ENCODE data around the gene CXorf65. TPM values are rescaled to one million over a fixed set of nuclear protein-coding genes. Genes with fewer than 3 reads are reported as not detected.
A peak's percentile ranks its signal among the peaks of the same experiment; 100 is the strongest.

CXorf65 gene
- 10 to 100 TPM in 1 of 2 experiments, 1 to 10 TPM in 1; 9.5 to 11.0 TPM for total RNA-seq
- polyA plus RNA-seq = 4.9 TPM

GRCh38 chrX:71106427-71106826, at the start of gene CXorf65:
Gene CXorf65 (minus strand): TSS chrX:71106740. CDS start chrX:71106556, 184 bp downstream.
- Histone ChIP-seq H3K4me1 (ENCODE audit: insufficient read depth, low read length) (peaks cover 73% of the 10 kb centered on the region), H3K27me3 (ENCODE audit: insufficient read depth, low read length, poor library complexity, severe bottlenecking) (no peaks in the 10 kb centered on the region), H3K4me3 (ENCODE audit: low read length) (peak within 1 kb of the TSS; percentile 99), H3K9me3 (ENCODE audit: low read length) (no peaks in the 10 kb centered on the region), H3K27ac (ENCODE audit: low read depth, low read length) (peak within 1 kb of the TSS; percentile 33), H3K36me3 (ENCODE audit: insufficient read depth, low read length) (peaks cover 30% of the 10 kb centered on the region)
- CTCF ChIA-PET = no interaction called here
- H3K9me3 Mint-ChIP-seq = no peaks in the 10 kb centered on the region
- no peak for DNase-seq
- H3K27me3 Mint-ChIP-seq = peaks cover 0 to 3% of the 10 kb centered on the region in 2 donors
- H3K36me3 Mint-ChIP-seq = peaks cover 15 to 56% (median 29%) of the 10 kb centered on the region in 3 donors
- peak within 1 kb of the TSS; percentile 92 to 100 (median 98) for H3K27ac Mint-ChIP-seq
- POLR2A ChIA-PET = interaction anchor here (1.1 to 2.4 kb wide), 2 partner anchors 10 to 12 kb away, joined by 6 to 12 read pairs; partner anchors contain the start of gene MED12
- H3K4me1 Mint-ChIP-seq = peaks cover 72 to 91% (median 89%) of the 10 kb centered on the region in 3 donors
- peak within 1 kb of the TSS; percentile 89 to 98 (median 96) for H3K4me3 Mint-ChIP-seq

- POLR2A ChIA-PET = no interaction called here
- H3K4me3 ChIP-seq (ENCODE audit: low read length) = no peak overlapping the region
Observed at GRCh38 chrX:71154641-71155040, 48.1 kb upstream of the CXorf65 start.

GRCh38 chrX:71154196-71154595, 47.7 kb upstream of the CXorf65 start:
- POLR2A ChIA-PET = no interaction called here
- peaks cover 2 to 10% (median 7%) of the 10 kb centered on the region in 3 donors for H3K4me1 Mint-ChIP-seq
- Histone ChIP-seq H3K4me3 (ENCODE audit: low read length) (no peak overlapping the region), H3K36me3 (ENCODE audit: insufficient read depth, low read length) (no peaks in the 10 kb centered on the region), H3K4me1 (ENCODE audit: insufficient read depth, low read length) (no peaks in the 10 kb centered on the region), H3K27ac (ENCODE audit: low read depth, low read length) (no peak overlapping the region), H3K27me3 (ENCODE audit: insufficient read depth, low read length, poor library complexity, severe bottlenecking) (no peaks in the 10 kb centered on the region), H3K9me3 (ENCODE audit: low read length) (no peaks in the 10 kb centered on the region)
- H3K27ac Mint-ChIP-seq = peak overlapping the region in 1 of 8 donors; percentile 13
- no peaks in the 10 kb centered on the region for H3K9me3 Mint-ChIP-seq
- H3K27me3 Mint-ChIP-seq = peaks cover 0 to 6% of the 10 kb centered on the region in 2 donors
- H3K4me3 Mint-ChIP-seq = no peak overlapping the region
- DNase-seq = no peak
- peaks cover 0 to 10% (median 1%) of the 10 kb centered on the region in 3 donors for H3K36me3 Mint-ChIP-seq
- CTCF ChIA-PET = no interaction called here

More at GRCh38 chrX:71154641-71155040, 48.1 kb upstream of the CXorf65 start:
- Histone ChIP-seq H3K4me1 (ENCODE audit: insufficient read depth, low read length) (no peaks in the 10 kb centered on the region), H3K9me3 (ENCODE audit: low read length) (no peaks in the 10 kb centered on the region), H3K27ac (ENCODE audit: low read depth, low read length) (no peak overlapping the region), H3K27me3 (ENCODE audit: insufficient read depth, low read length, poor library complexity, severe bottlenecking) (no peaks in the 10 kb centered on the region), H3K36me3 (ENCODE audit: insufficient read depth, low read length) (no peaks in the 10 kb centered on the region)
- no peak for DNase-seq
- Mint-ChIP-seq H3K4me3 (no peak overlapping the region), H3K4me1 (peaks cover 4 to 14% (median 11%) of the 10 kb centered on the region in 3 donors), H3K9me3 (no peaks in the 10 kb centered on the region), H3K36me3 (peaks cover 0 to 13% (median 1%) of the 10 kb centered on the region in 3 donors), H3K27me3 (peaks cover 0 to 6% of the 10 kb centered on the region in 2 donors), H3K27ac (peak overlapping the region in 1 of 8 donors; percentile 13)
- CTCF ChIA-PET = no interaction called here

GRCh38 chrX:71151366-71151765, 44.8 kb upstream of the CXorf65 start:
- Mint-ChIP-seq H3K36me3 (peaks cover 0 to 9% (median 1%) of the 10 kb centered on the region in 3 donors), H3K4me3 (no peak overlapping the region), H3K27me3 (peaks cover 0 to 7% of the 10 kb centered on the region in 2 donors), H3K9me3 (no peaks in the 10 kb centered on the region), H3K27ac (peak overlapping the region in 1 of 8 donors; percentile 93), H3K4me1 (peaks cover 2 to 7% (median 2%) of the 10 kb centered on the region in 3 donors)
- no peak overlapping the region for H3K27ac ChIP-seq (ENCODE audit: low read depth, low read length)
- DNase-seq = no peak
- no peak overlapping the region for H3K4me3 ChIP-seq (ENCODE audit: low read length)
- H3K36me3 ChIP-seq (ENCODE audit: insufficient read depth, low read length) = no peaks in the 10 kb centered on the region
- H3K4me1 ChIP-seq (ENCODE audit: insufficient read depth, low read length) = peaks cover 4% of the 10 kb centered on the region
- H3K27me3 ChIP-seq (ENCODE audit: insufficient read depth, low read length, poor library complexity, severe bottlenecking) = no peaks in the 10 kb centered on the region
- H3K9me3 ChIP-seq (ENCODE audit: low read length) = no peaks in the 10 kb centered on the region
- POLR2A ChIA-PET = no interaction called here
- CTCF ChIA-PET = no interaction called here

- Histone ChIP-seq H3K36me3 (ENCODE audit: insufficient read depth, low read length) (no peaks in the 10 kb centered on the region), H3K4me1 (ENCODE audit: insufficient read depth, low read length) (peaks cover 10% of the 10 kb centered on the region), H3K27ac (ENCODE audit: low read depth, low read length) (no peak overlapping the region), H3K9me3 (ENCODE audit: low read length) (no peaks in the 10 kb centered on the region), H3K4me3 (ENCODE audit: low read length) (no peak overlapping the region), H3K27me3 (ENCODE audit: insufficient read depth, low read length, poor library complexity, severe bottlenecking) (no peaks in the 10 kb centered on the region)
- peaks cover 0 to 8% of the 10 kb centered on the region in 2 donors for H3K27me3 Mint-ChIP-seq
- H3K4me1 Mint-ChIP-seq = peaks cover 7 to 19% (median 8%) of the 10 kb centered on the region in 3 donors
- peaks cover 0 to 6% (median 1%) of the 10 kb centered on the region in 3 donors for H3K36me3 Mint-ChIP-seq
- no peak overlapping the region for H3K4me3 Mint-ChIP-seq
- no peak overlapping the region for H3K27ac Mint-ChIP-seq
- H3K9me3 Mint-ChIP-seq = no peaks in the 10 kb centered on the region
- ChIA-PET POLR2A (interaction anchor here (0.7 kb wide), 1 partner anchor 35 kb away, joined by 3 read pairs; no protein-coding TSS in a partner anchor), CTCF (no interaction called here)
- DNase-seq = no peak
Observed at GRCh38 chrX:71148278-71148663, 41.7 kb upstream of the CXorf65 start.

GRCh38 chrX:71147496-71148277, 41.1 kb upstream of the CXorf65 start:
- POLR2A ChIA-PET = interaction anchor here (0.7 kb wide), 1 partner anchor 36 kb away, joined by 3 read pairs; no protein-coding TSS in a partner anchor
- H3K9me3 Mint-ChIP-seq = no peaks in the 10 kb centered on the region
- no peak for DNase-seq
- Histone ChIP-seq H3K4me1 (ENCODE audit: insufficient read depth, low read length) (peaks cover 10% of the 10 kb centered on the region), H3K27ac (ENCODE audit: low read depth, low read length) (no peak overlapping the region), H3K27me3 (ENCODE audit: insufficient read depth, low read length, poor library complexity, severe bottlenecking) (no peaks in the 10 kb centered on the region), H3K9me3 (ENCODE audit: low read length) (no peaks in the 10 kb centered on the region), H3K36me3 (ENCODE audit: insufficient read depth, low read length) (no peaks in the 10 kb centered on the region), H3K4me3 (ENCODE audit: low read length) (no peak overlapping the region)
- no peak overlapping the region for H3K4me3 Mint-ChIP-seq
- CTCF ChIA-PET = no interaction called here
- H3K27me3 Mint-ChIP-seq = peaks cover 0 to 8% of the 10 kb centered on the region in 2 donors
- H3K4me1 Mint-ChIP-seq = peaks cover 7 to 19% (median 8%) of the 10 kb centered on the region in 3 donors
- peaks cover 0 to 5% (median 1%) of the 10 kb centered on the region in 3 donors for H3K36me3 Mint-ChIP-seq
- H3K27ac Mint-ChIP-seq = no peak overlapping the region

- CTCF ChIA-PET = no interaction called here
- Mint-ChIP-seq H3K4me1 (peaks cover 8 to 24% (median 11%) of the 10 kb centered on the region in 3 donors), H3K27ac (peak within 1 kb of the TSS in 6 of 8 donors; percentile 12 to 75 (median 57)), H3K4me3 (peak within 1 kb of the TSS in 4 of 7 donors; percentile 11 to 74 (median 28)), H3K36me3 (peaks cover 0 to 26% (median 2%) of the 10 kb centered on the region in 3 donors), H3K9me3 (no peaks in the 10 kb centered on the region), H3K27me3 (peaks cover 0 to 13% of the 10 kb centered on the region in 2 donors)
- Histone ChIP-seq H3K4me1 (ENCODE audit: insufficient read depth, low read length) (peaks cover 10% of the 10 kb centered on the region), H3K27ac (ENCODE audit: low read depth, low read length) (no peak within 1 kb of the TSS), H3K27me3 (ENCODE audit: insufficient read depth, low read length, poor library complexity, severe bottlenecking) (no peaks in the 10 kb centered on the region), H3K4me3 (ENCODE audit: low read length) (no peak within 1 kb of the TSS), H3K9me3 (ENCODE audit: low read length) (no peaks in the 10 kb centered on the region), H3K36me3 (ENCODE audit: insufficient read depth, low read length) (no peaks in the 10 kb centered on the region)
- no peak for DNase-seq
- POLR2A ChIA-PET = no interaction called here
Observed at GRCh38 chrX:71144651-71145050, 38.1 kb upstream of the CXorf65 start, which contains the start of gene NLGN3. Gene NLGN3 (plus strand): TSS chrX:71144841. CDS start chrX:71147750, 2,909 bp downstream.

GRCh38 chrX:71143508-71143907, 37.0 kb upstream of the CXorf65 start:
- Mint-ChIP-seq H3K27me3 (peaks cover 0 to 13% of the 10 kb centered on the region in 2 donors), H3K36me3 (peaks cover 0 to 37% (median 3%) of the 10 kb centered on the region in 3 donors), H3K9me3 (no peaks in the 10 kb centered on the region), H3K27ac (peak overlapping the region in 1 of 8 donors; percentile 37), H3K4me3 (no peak overlapping the region), H3K4me1 (peaks cover 8 to 31% (median 11%) of the 10 kb centered on the region in 3 donors)
- H3K4me1 ChIP-seq (ENCODE audit: insufficient read depth, low read length) = peaks cover 10% of the 10 kb centered on the region
- ChIA-PET CTCF (no interaction called here), POLR2A (interaction anchor here (0.8 kb wide), 1 partner anchor 23 kb away, joined by 3 read pairs; no protein-coding TSS in a partner anchor)
- no peak overlapping the region for H3K4me3 ChIP-seq (ENCODE audit: low read length)
- no peak overlapping the region for H3K27ac ChIP-seq (ENCODE audit: low read depth, low read length)
- H3K9me3 ChIP-seq (ENCODE audit: low read length) = no peaks in the 10 kb centered on the region
- no peaks in the 10 kb centered on the region for H3K27me3 ChIP-seq (ENCODE audit: insufficient read depth, low read length, poor library complexity, severe bottlenecking)
- no peak for DNase-seq
- peaks cover 6% of the 10 kb centered on the region for H3K36me3 ChIP-seq (ENCODE audit: insufficient read depth, low read length)

Data from CD8-positive, alpha-beta memory T cell (primary cell).